ENCODE data around the gene TMEM209.

The TMEM209 gene

GRCh38 chr7:130205084-130205947 is at the start of gene TMEM209:
Gene TMEM209 (minus strand): TSS chr7:130205406. CDS start chr7:130205375, 31 bp downstream.
- no peak for TF ChIP-seq CTCF (IDR thresholded peaks at IDR 0.05)

GRCh38 chr7:130254555-130254954 is 49.3 kb upstream of the TMEM209 start:
- TF ChIP-seq CTCF (IDR thresholded peaks at IDR 0.05), result no peak

GRCh38 chr7:130242198-130243014 is 37.2 kb upstream of the TMEM209 start:
- peak; percentile 90 for TF ChIP-seq CTCF (IDR thresholded peaks at IDR 0.05)

- TF ChIP-seq CTCF (IDR thresholded peaks at IDR 0.05), result no peak
Observed at GRCh38 chr7:130240240-130240639, 35.0 kb upstream of the TMEM209 start.

GRCh38 chr7:130234078-130234477 is 28.9 kb upstream of the TMEM209 start:
- no peak for TF ChIP-seq CTCF (IDR thresholded peaks at IDR 0.05)

- no peak for TF ChIP-seq CTCF (IDR thresholded peaks at IDR 0.05)
Observed at GRCh38 chr7:130232209-130232608, 27.0 kb upstream of the TMEM209 start.

GRCh38 chr7:130231792-130232191 is 26.6 kb upstream of the TMEM209 start:
- TF ChIP-seq CTCF (IDR thresholded peaks at IDR 0.05), result no peak
